Activated T-cell treated with anti-CD3 and anti-CD28 coated beads, Interleukin-2, amount 50 U/mL, for 4 hours (primary cell): ENCODE measurements around the gene PLA2G6. TPM values are rescaled to one million over a fixed set of nuclear protein-coding genes. Genes with fewer than 3 reads are reported as not detected.
"Not testable (repeated sequence)": the region's sequence is repeated elsewhere in the genome, so short reads cannot be mapped to it uniquely, and the experiment has no call there.

Experiments
- ATAC-seq, 2 donors: fragments of 200-7000 bp; cut with Tn5 transposase; one replicate each; pipeline ENCODE4 v1.10.0; 2021
- DNase-seq: peaks from one replicate; pipeline ENCODE4 v3.0.0-alpha.2; 2020
- H3K27me3 Mint-ChIP-seq: one replicate; pipeline ENCODE4 v1.8.0; 2021; ENCODE audit warnings: low read depth, mixed read lengths
- H3K36me3 Mint-ChIP-seq: one replicate; pipeline ENCODE4 v1.8.0; 2022; ENCODE audit warnings: mixed read lengths; ENCODE audit not compliant: insufficient read depth
- H3K4me1 Mint-ChIP-seq: one replicate; pipeline ENCODE4 v1.8.0; 2021; ENCODE audit warnings: low read depth, mixed read lengths
- H3K4me3 Mint-ChIP-seq: one replicate; pipeline ENCODE4 v1.8.0; 2021; ENCODE audit warnings: mild to moderate bottlenecking, moderate library complexity, mixed read lengths
- H3K9me3 Mint-ChIP-seq: one replicate; pipeline ENCODE4 v1.8.0; 2021; ENCODE audit warnings: mixed read lengths
- total RNA-seq, 3 donors: library from RNA; stranded (reverse); gene quantifications; one replicate each; pipeline ENCODE4 v1.2.1, GENCODE V29; 2021

PLA2G6 gene
- total RNA-seq, 3 donors from 2014 or later, result 18.1 to 29.8 (median 22.0) TPM

DNA sequence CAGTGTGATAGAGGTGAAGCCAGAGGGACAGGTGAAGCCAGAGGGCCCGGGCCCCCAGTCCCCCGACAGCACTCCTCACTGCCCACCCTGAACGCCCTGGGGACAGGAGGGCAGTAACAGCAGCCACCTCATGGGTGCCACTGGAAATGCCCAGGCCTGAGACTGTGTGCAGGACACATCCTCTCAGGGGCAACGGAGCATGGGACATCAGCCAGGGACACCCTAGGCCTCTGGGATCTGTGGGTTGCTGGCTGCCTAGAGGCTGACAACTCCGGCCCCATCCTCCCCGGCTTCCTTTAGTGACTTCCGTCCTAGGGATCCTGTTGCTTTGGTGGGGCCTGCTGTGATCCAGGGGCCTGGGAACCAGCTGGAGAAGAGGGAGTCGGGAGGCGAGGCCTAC, 53.8 kb downstream of the PLA2G6 start:
- Mint-ChIP-seq H3K4me3 (no peak overlapping the region), H3K36me3 (peaks cover 11% of the 10 kb centered on the region), H3K9me3 (no peaks in the 10 kb centered on the region), H3K27me3 (no peaks in the 10 kb centered on the region), H3K4me1 (peaks cover 1% of the 10 kb centered on the region)
- no peak for ATAC-seq
- no peak for DNase-seq

- Mint-ChIP-seq H3K4me1 (peaks cover 1% of the 10 kb centered on the region), H3K27me3 (no peaks in the 10 kb centered on the region), H3K4me3 (no peak overlapping the region), H3K36me3 (peaks cover 9% of the 10 kb centered on the region), H3K9me3 (no peaks in the 10 kb centered on the region)
- no peak for ATAC-seq
- DNase-seq, result no peak
These were observed 54.5 kb downstream of the PLA2G6 start for GRCh38 chr22:38126928-38127668.

GRCh38 chr22:38125751-38126201, 55.9 kb downstream of the PLA2G6 start:
- H3K4me3 Mint-ChIP-seq, result no peak overlapping the region
- no peaks in the 10 kb centered on the region for H3K9me3 Mint-ChIP-seq
- no peaks in the 10 kb centered on the region for H3K27me3 Mint-ChIP-seq
- no peak for ATAC-seq
- H3K36me3 Mint-ChIP-seq, result peaks cover 7% of the 10 kb centered on the region
- DNase-seq, result no peak
- peaks cover 1% of the 10 kb centered on the region for H3K4me1 Mint-ChIP-seq

DNA sequence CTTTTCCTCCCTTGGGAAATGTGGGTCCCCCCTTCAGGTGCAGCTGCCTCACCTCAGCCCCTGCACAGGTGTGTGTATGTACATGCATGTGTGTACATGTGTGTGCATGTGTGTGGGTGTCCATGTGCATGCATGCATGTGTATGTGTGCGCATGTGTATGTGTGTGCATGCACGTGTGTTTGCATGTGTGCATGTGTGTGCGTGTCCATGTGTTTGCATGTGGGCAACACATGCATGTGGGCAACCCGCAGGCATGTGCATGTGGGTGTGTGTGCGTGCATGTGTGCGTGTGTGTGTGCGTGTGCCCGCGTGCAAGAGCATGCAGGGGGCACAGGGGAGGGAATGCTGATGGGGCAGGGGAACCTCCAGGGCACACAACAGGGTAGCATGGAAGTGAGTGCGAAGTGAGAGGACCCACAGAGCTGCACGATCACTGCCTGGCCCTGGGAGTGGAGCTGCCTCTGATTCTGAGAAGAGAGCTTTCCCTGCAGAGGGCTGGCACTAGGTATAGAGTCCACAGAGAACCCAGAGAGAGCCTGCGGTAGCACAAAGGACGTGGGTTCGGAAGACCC, 56.5 kb downstream of the PLA2G6 start:
- Mint-ChIP-seq H3K36me3 (peaks cover 7% of the 10 kb centered on the region), H3K9me3 (no peaks in the 10 kb centered on the region), H3K4me1 (peaks cover 1% of the 10 kb centered on the region), H3K27me3 (no peaks in the 10 kb centered on the region), H3K4me3 (no peak overlapping the region)
- DNase-seq (no peak), ATAC-seq (no peak)

- no peak overlapping the region for H3K4me3 Mint-ChIP-seq
- H3K9me3 Mint-ChIP-seq, result no peaks in the 10 kb centered on the region
- H3K36me3 Mint-ChIP-seq, result peaks cover 7% of the 10 kb centered on the region
- DNase-seq (no peak), ATAC-seq (no peak)
- H3K4me1 Mint-ChIP-seq, result peaks cover 1% of the 10 kb centered on the region
- no peaks in the 10 kb centered on the region for H3K27me3 Mint-ChIP-seq
These were observed 57.2 kb downstream of the PLA2G6 start for GRCh38 chr22:38124236-38124974.

DNA sequence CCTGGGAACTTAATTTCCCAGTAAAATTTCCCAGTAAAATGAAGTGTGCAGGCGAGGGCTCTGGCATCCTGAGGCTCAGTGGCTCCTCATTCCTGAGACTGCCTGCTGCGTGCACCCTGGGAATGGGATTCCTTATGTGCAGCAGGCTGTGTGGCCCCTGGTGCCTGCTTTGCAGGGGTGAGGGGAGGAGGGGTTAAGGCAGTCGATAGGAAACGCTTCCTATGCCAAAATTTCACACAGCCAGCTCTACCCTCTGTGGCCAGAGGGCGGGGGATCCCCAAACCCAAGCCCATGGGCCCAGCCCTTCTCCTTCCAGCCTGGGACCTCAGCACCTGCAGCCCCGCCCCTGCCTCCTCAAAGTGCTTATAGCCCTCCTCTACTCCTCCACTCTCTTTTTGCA, 59.0 kb downstream of the PLA2G6 start:
- Mint-ChIP-seq H3K4me3 (no peak overlapping the region), H3K9me3 (no peaks in the 10 kb centered on the region), H3K4me1 (peaks cover 1% of the 10 kb centered on the region), H3K27me3 (no peaks in the 10 kb centered on the region), H3K36me3 (peaks cover 5% of the 10 kb centered on the region)
- ATAC-seq, result no peak
- no peak for DNase-seq

DNA sequence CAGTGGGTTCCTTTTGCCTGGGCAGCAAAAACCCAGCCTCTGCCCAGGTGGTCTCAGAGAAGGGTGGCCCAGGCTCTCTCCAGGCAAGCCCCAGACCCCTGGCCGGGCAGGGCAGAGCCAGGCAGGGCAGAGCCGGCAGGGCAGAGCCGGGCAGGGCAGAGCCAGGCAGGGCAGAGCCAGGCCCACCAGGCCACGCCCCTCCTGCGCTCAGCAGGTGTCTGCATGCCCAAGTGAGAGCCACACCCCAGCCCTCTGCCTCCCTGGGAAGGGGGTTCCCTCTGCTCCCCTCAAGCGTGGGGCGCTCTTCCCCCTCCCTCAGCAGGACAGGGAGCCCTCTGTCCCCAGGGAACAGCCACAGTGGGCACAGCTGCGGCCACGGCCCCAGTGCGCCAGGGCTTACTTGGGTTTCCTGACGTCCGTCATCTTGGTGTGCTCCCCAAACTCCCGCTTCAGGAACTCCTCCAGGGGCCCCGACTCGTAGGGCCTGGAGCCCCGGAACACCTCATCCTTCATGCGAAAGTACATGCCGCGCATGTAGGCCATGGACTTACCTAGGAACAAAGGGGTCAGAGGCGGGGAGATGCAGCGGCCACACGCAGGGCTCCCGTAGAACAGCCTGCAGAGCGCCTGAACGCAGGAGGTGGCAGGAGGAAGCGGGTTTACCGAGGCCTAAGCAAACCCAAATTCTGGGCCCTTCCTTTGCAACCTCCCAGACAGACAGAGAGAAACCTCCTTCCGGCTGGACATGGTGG, 61.1 kb downstream of the PLA2G6 start:
- ATAC-seq (no peak), DNase-seq (no peak)
- H3K4me1 Mint-ChIP-seq, result peaks cover 1% of the 10 kb centered on the region
- H3K27me3 Mint-ChIP-seq, result no peaks in the 10 kb centered on the region
- H3K36me3 Mint-ChIP-seq, result peaks cover 2% of the 10 kb centered on the region
- H3K4me3 Mint-ChIP-seq, result no peak overlapping the region
- H3K9me3 Mint-ChIP-seq, result no peaks in the 10 kb centered on the region

- not testable (repeated sequence) for H3K4me1 Mint-ChIP-seq, DNase-seq, H3K4me3 Mint-ChIP-seq, H3K36me3 Mint-ChIP-seq, H3K27me3 Mint-ChIP-seq, ATAC-seq, H3K9me3 Mint-ChIP-seq
These were observed 62.9 kb downstream of the PLA2G6 start for GRCh38 chr22:38118747-38119146.

- H3K4me3 Mint-ChIP-seq, result no peak overlapping the region
- no peaks in the 10 kb centered on the region for H3K4me1 Mint-ChIP-seq
- DNase-seq (no peak), ATAC-seq (no peak)
- no peaks in the 10 kb centered on the region for H3K9me3 Mint-ChIP-seq
- H3K36me3 Mint-ChIP-seq, result peaks cover 8% of the 10 kb centered on the region
- H3K27me3 Mint-ChIP-seq, result no peaks in the 10 kb centered on the region
These were observed 63.4 kb downstream of the PLA2G6 start for GRCh38 chr22:38118182-38118581.

- not testable (repeated sequence) for H3K27me3 Mint-ChIP-seq, H3K4me3 Mint-ChIP-seq, ATAC-seq, H3K36me3 Mint-ChIP-seq, H3K4me1 Mint-ChIP-seq, DNase-seq, H3K9me3 Mint-ChIP-seq
These were observed 64.1 kb downstream of the PLA2G6 start for GRCh38 chr22:38117556-38117955.

DNA sequence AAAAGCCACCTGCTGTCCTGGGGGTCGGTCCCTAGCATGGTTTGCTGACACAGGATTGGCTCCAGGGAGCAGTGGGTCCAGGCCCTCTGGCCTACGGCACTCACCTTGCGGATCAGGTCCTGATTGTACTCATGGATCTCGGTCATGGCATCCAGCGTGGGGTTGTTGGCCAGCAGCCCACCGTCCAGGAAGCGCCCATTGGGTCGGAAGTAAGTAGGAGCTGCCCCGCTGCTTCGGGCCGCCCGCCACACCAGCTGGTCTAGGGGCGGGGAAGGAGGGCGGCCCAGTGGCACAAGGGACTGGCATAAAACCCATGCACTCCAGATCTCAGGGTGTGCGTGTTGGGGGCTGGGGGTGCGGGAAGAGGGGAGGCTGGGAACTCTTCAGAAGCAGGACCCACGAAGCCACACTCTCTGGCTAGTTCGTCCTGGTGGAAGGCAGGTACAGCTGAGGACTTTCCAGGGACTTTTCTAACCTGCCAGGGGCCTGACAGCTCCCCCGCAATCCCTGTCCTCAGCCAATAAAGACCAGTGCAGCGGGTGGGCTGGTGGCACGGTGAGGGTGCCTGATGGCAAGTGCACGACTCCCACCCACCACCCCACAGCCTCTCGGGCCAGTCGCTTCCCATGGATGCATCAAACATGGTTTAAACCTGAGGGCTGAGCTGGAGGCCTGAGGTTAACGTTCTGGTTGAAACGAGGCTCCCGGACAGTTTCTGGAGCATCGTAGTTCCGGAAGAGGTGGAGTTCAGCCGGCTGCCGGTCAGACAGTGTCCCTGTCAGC, 66.0 kb downstream of the PLA2G6 start:
- Mint-ChIP-seq H3K27me3 (no peaks in the 10 kb centered on the region), H3K4me1 (no peaks in the 10 kb centered on the region), H3K36me3 (peaks cover 9% of the 10 kb centered on the region), H3K9me3 (no peaks in the 10 kb centered on the region), H3K4me3 (no peak overlapping the region)
- DNase-seq (no peak), ATAC-seq (no peak)

GRCh38 chr22:38114484-38115398, 66.9 kb downstream of the PLA2G6 start:
- no peaks in the 10 kb centered on the region for H3K9me3 Mint-ChIP-seq
- H3K36me3 Mint-ChIP-seq, result peaks cover 9% of the 10 kb centered on the region
- no peak overlapping the region for H3K4me3 Mint-ChIP-seq
- H3K27me3 Mint-ChIP-seq, result no peaks in the 10 kb centered on the region
- no peaks in the 10 kb centered on the region for H3K4me1 Mint-ChIP-seq
- ATAC-seq (peak; percentile 93 to 95), DNase-seq (peak; percentile 75)

- H3K4me3 Mint-ChIP-seq, result no peak overlapping the region
- no peaks in the 10 kb centered on the region for H3K9me3 Mint-ChIP-seq
- no peaks in the 10 kb centered on the region for H3K27me3 Mint-ChIP-seq
- DNase-seq (no peak), ATAC-seq (no peak)
- H3K36me3 Mint-ChIP-seq, result peaks cover 9% of the 10 kb centered on the region
- H3K4me1 Mint-ChIP-seq, result no peaks in the 10 kb centered on the region
These were observed 69.2 kb downstream of the PLA2G6 start for GRCh38 chr22:38112381-38112780.
